Stimulated activated CD8-positive, alpha-beta memory T cell treated with anti-CD3 and anti-CD28 coated beads, Interleukin-2, amount 100 ng/mL, for 1 hour (primary cell): ENCODE data around the gene NFX1.
"Not testable (repeated sequence)": the region's sequence is repeated elsewhere in the genome, so short reads cannot be mapped to it uniquely, and the experiment has no call there.

Experiments used
- DNase-seq, 2 donors: peaks; one replicate each; pipeline ENCODE4 v3.0.0-alpha.2; 2020; ENCODE audit warnings: low read depth in 2 of 2

NFX1 gene

GRCh38 chr9:33364127-33364526 is 73.8 kb downstream of the NFX1 start:
- no peak for DNase-seq

GRCh38 chr9:33364814-33365213 is 74.5 kb downstream of the NFX1 start:
- DNase-seq = not testable (repeated sequence)

- no peak for DNase-seq
These were observed 76.7 kb downstream of the NFX1 start for GRCh38 chr9:33366979-33367480.

GRCh38 chr9:33372900-33373299 is 82.6 kb downstream of the NFX1 start:
- DNase-seq = no peak

GRCh38 chr9:33374190-33374589 is 83.9 kb downstream of the NFX1 start:
- DNase-seq = no peak

- DNase-seq = peak; percentile 23 to 45
These were observed 84.4 kb downstream of the NFX1 start for GRCh38 chr9:33374634-33375237.

- DNase-seq = no peak
These were observed 85.0 kb downstream of the NFX1 start for GRCh38 chr9:33375238-33375840.

GRCh38 chr9:33375841-33376321 is 85.6 kb downstream of the NFX1 start:
- no peak for DNase-seq

GRCh38 chr9:33377089-33377715 is 86.9 kb downstream of the NFX1 start:
- no peak for DNase-seq

GRCh38 chr9:33378121-33378795 is 87.9 kb downstream of the NFX1 start:
- no peak for DNase-seq

GRCh38 chr9:33379666-33380389 is 89.5 kb downstream of the NFX1 start:
- DNase-seq = no peak

GRCh38 chr9:33380390-33381094 is 90.2 kb downstream of the NFX1 start:
- no peak for DNase-seq

- DNase-seq = no peak
These were observed 91.0 kb downstream of the NFX1 start for GRCh38 chr9:33381231-33381791.

- DNase-seq = not testable (repeated sequence)
These were observed 92.1 kb downstream of the NFX1 start for GRCh38 chr9:33382397-33382796.

GRCh38 chr9:33383396-33383795 is 93.1 kb downstream of the NFX1 start:
- not testable (repeated sequence) for DNase-seq

- not testable (repeated sequence) for DNase-seq
These were observed 95.2 kb downstream of the NFX1 start for GRCh38 chr9:33385536-33385935.

- not testable (repeated sequence) for DNase-seq
These were observed 95.8 kb downstream of the NFX1 start for GRCh38 chr9:33385979-33386640.

GRCh38 chr9:33386641-33386996 is 96.3 kb downstream of the NFX1 start:
- not testable (repeated sequence) for DNase-seq

GRCh38 chr9:33386998-33387397 is 96.7 kb downstream of the NFX1 start:
- not testable (repeated sequence) for DNase-seq
